Posterior vena cava (tissue), 2 donors: ENCODE data around the gene ZNF540. TPM values are rescaled to one million over a fixed set of nuclear protein-coding genes. Genes with fewer than 3 reads are reported as not detected.

ENCODE experiments used
- total RNA-seq, 2 donors: library from RNA; stranded (reverse); fragmentation: NEBNext Ultra II Directional; extraction: Animal tissue kit (Norgen Biotek cat#: 25700); gene quantifications; one replicate each; pipeline ENCODE4 v1.2.1, GENCODE V29; 2021
- donor health status: DM: yes; HTN: yes; CAD: no.
- donor health status: DM: yes; HTN: yes; CAD: no.

ZNF540 gene
- total RNA-seq, 2 donors from 2014 or later, result 2.1 to 4.6 TPM

Other genes with a start within 250 kb of the ZNF540 start
- gene ZNF527, start 223.8 kb upstream of the ZNF540 start, total RNA-seq, result 1 to 10 TPM; 4.2 to 6.7 TPM
- gene ZNF569, start 127.4 kb upstream of the ZNF540 start, total RNA-seq, result 1 to 10 TPM; 5.9 to 8.2 TPM
- gene ZNF570, start 125.5 kb upstream of the ZNF540 start, total RNA-seq, result 1 to 10 TPM; 6.2 to 6.8 TPM
- 1 to 10 TPM; 6.0 to 7.4 TPM for gene ZNF793, start 87.9 kb upstream of the ZNF540 start, total RNA-seq
- 1 to 10 TPM; 4.6 to 6.3 TPM for gene ZNF571, start 84 bp upstream of the ZNF540 start, total RNA-seq
- gene ZFP30, start 60.6 kb downstream of the ZNF540 start, total RNA-seq, result 10 to 100 TPM; 10.5 to 12.1 TPM
- gene ZNF607, start 124.9 kb downstream of the ZNF540 start, total RNA-seq, result 1 to 10 TPM; 4.8 to 6.1 TPM
- gene ZNF573, start 184.7 kb downstream of the ZNF540 start, total RNA-seq, result 10 to 100 TPM in 1 of 2 donors, 1 to 10 TPM in 1; 9.9 to 11.8 TPM